Trophoblast cell (in vitro differentiated cells and primary cell): ENCODE data around the gene KIF26A.

Experiments
- DNase-seq, 2 donors: peaks; one replicate each; pipeline ENCODE4 v3.0.0-alpha.2; 2016
- H2AFZ ChIP-seq: 2 replicates; pipeline ENCODE4 v1.6.1; 2013; ENCODE audit warnings: low read length, moderate library complexity, mild to moderate bottlenecking; ENCODE audit not compliant: insufficient read depth, poor library complexity
- H2AK5ac ChIP-seq: 2 replicates; pipeline ENCODE4 v1.6.1; 2013; ENCODE audit warnings: mild to moderate bottlenecking, low read length
- H2BK120ac ChIP-seq: 2 replicates; pipeline ENCODE4 v1.6.1; 2013; ENCODE audit warnings: low read length, mild to moderate bottlenecking, moderate library complexity; ENCODE audit not compliant: insufficient read depth, poor library complexity
- H2BK12ac ChIP-seq: 2 replicates; pipeline ENCODE4 v1.6.1; 2013; ENCODE audit warnings: mild to moderate bottlenecking, low read length, moderate library complexity
- H2BK5ac ChIP-seq: 2 replicates; pipeline ENCODE4 v1.6.1; 2013; ENCODE audit warnings: low read length, low read depth, moderate library complexity, mild to moderate bottlenecking; ENCODE audit not compliant: poor library complexity
- H3K14ac ChIP-seq: 2 replicates; pipeline ENCODE4 v1.6.1; 2013; ENCODE audit warnings: mild to moderate bottlenecking, low read length
- H3K18ac ChIP-seq: 2 replicates; pipeline ENCODE4 v1.6.1; 2013; ENCODE audit warnings: mild to moderate bottlenecking, low read length
- H3K23ac ChIP-seq: 2 replicates; pipeline ENCODE4 v1.6.1; 2013; ENCODE audit warnings: low read length
- H3K27ac ChIP-seq: 2 replicates; pipeline ENCODE4 v1.5.1; 2013; ENCODE audit warnings: low read depth, mild to moderate bottlenecking, inconsistent platforms, low read length, moderate library complexity
- H3K27me3 ChIP-seq: 2 replicates; pipeline ENCODE4 v1.6.1; 2013; ENCODE audit warnings: inconsistent platforms, mild to moderate bottlenecking, low read length, moderate library complexity; ENCODE audit not compliant: insufficient read depth
- H3K36me3 ChIP-seq, 2 experiments: 1 replicate in 1 of 2; 2 replicates in 1 of 2; pipeline ENCODE4 v1.6.1; 2013; ENCODE audit warnings: low read length in 2 of 2, mild to moderate bottlenecking in 2 of 2, moderate library complexity in 1 of 2; ENCODE audit not compliant: insufficient read depth in 2 of 2, control insufficient read depth in 1 of 2
- H3K4ac ChIP-seq: 2 replicates; pipeline ENCODE4 v1.6.1; 2013; ENCODE audit warnings: low read depth, mild to moderate bottlenecking, low read length, moderate library complexity
- H3K4me1 ChIP-seq, 2 experiments: 1 replicate in 1 of 2; 2 replicates in 1 of 2; pipeline ENCODE4 v1.6.1; 2013; ENCODE audit warnings: low read length in 2 of 2, mild to moderate bottlenecking in 2 of 2, moderate library complexity in 1 of 2; ENCODE audit not compliant: insufficient read depth in 2 of 2, control insufficient read depth in 1 of 2
- H3K4me2 ChIP-seq: 2 replicates; pipeline ENCODE4 v1.6.1; 2013; ENCODE audit warnings: inconsistent platforms, mild to moderate bottlenecking, low read length, moderate library complexity
- H3K4me3 ChIP-seq: 2 replicates; pipeline ENCODE4 v1.5.1; 2013; ENCODE audit warnings: mild to moderate bottlenecking, low read depth, low read length, inconsistent platforms
- H3K79me1 ChIP-seq: one replicate; pipeline ENCODE4 v1.6.1; 2013; ENCODE audit warnings: low read length
- H3K79me2 ChIP-seq: 2 replicates; pipeline ENCODE4 v1.6.1; 2013; ENCODE audit warnings: low read length, mild to moderate bottlenecking; ENCODE audit not compliant: control insufficient read depth, insufficient read depth, poor library complexity
- H3K9ac ChIP-seq: 2 replicates; pipeline ENCODE4 v1.6.1; 2013; ENCODE audit warnings: mild to moderate bottlenecking, low read length
- H3K9me3 ChIP-seq: 2 replicates; pipeline ENCODE4 v1.6.1; 2013; ENCODE audit warnings: low read depth, mild to moderate bottlenecking, control low read depth, inconsistent platforms, low read length; ENCODE audit not compliant: insufficient read depth
- H4K12ac ChIP-seq: 2 replicates; pipeline ENCODE4 v1.6.1; 2013; ENCODE audit warnings: low read depth, mild to moderate bottlenecking, low read length, moderate library complexity
- H4K8ac ChIP-seq: 2 replicates; pipeline ENCODE4 v1.6.1; 2013; ENCODE audit warnings: low read depth, mild to moderate bottlenecking, low read length, moderate library complexity
- H4K91ac ChIP-seq: one replicate; pipeline ENCODE4 v1.6.1; 2013; ENCODE audit warnings: low read depth, mild to moderate bottlenecking, low read length, moderate library complexity
- WGBS: extraction: QIAGEN DNeasy Blood & Tissue Kit; methylation state at CpG from one replicate; pipeline ENCODE4 v1.1.7; 2013; ENCODE audit warnings: missing lambda C conversion rate; ENCODE audit not compliant: insufficient read length, insufficient coverage; ENCODE audit errors: extremely low coverage; 5-methylcytosine and 5-hydroxymethylcytosine counted together

The KIF26A gene

GRCh38 chr14:104220215-104221070, 82.1 kb downstream of the KIF26A start:
- H2BK12ac ChIP-seq = no peak overlapping the region
- H2AFZ ChIP-seq = no peak overlapping the region
- H3K18ac ChIP-seq = no peak overlapping the region
- H4K8ac ChIP-seq = no peak overlapping the region
- no peaks in the 10 kb centered on the region for H3K27me3 ChIP-seq
- H3K9me3 ChIP-seq = peaks cover 4% of the 10 kb centered on the region
- no peak overlapping the region for H2AK5ac ChIP-seq
- H2BK5ac ChIP-seq = no peak overlapping the region
- no peak for DNase-seq
- no peak overlapping the region for H4K12ac ChIP-seq
- H3K9ac ChIP-seq = no peak overlapping the region
- H3K14ac ChIP-seq = no peak overlapping the region
- no peaks in the 10 kb centered on the region for H3K79me1 ChIP-seq
- WGBS = no CpG with 5 or more reads among the region's 40 CpGs
- H3K36me3 ChIP-seq = no peaks in the 10 kb centered on the region
- no peaks in the 10 kb centered on the region for H3K4me1 ChIP-seq
- no peak overlapping the region for H4K91ac ChIP-seq
- H3K23ac ChIP-seq = no peak overlapping the region
- no peak overlapping the region for H3K4me3 ChIP-seq
- H3K79me2 ChIP-seq = no peaks in the 10 kb centered on the region
- no peak overlapping the region for H2BK120ac ChIP-seq
- H3K27ac ChIP-seq = no peak overlapping the region
- H3K4me2 ChIP-seq = no peak overlapping the region
- no peak overlapping the region for H3K4ac ChIP-seq

- H3K4me2 ChIP-seq = no peak overlapping the region
- H3K27me3 ChIP-seq = no peaks in the 10 kb centered on the region
- no peaks in the 10 kb centered on the region for H3K79me2 ChIP-seq
- no peaks in the 10 kb centered on the region for H3K36me3 ChIP-seq
- H2BK12ac ChIP-seq = no peak overlapping the region
- no peak overlapping the region for H2BK120ac ChIP-seq
- no peak overlapping the region for H3K27ac ChIP-seq
- H3K23ac ChIP-seq = no peak overlapping the region
- no peak overlapping the region for H2AFZ ChIP-seq
- no peak overlapping the region for H2AK5ac ChIP-seq
- no peak overlapping the region for H4K91ac ChIP-seq
- H3K18ac ChIP-seq = no peak overlapping the region
- no peak overlapping the region for H3K14ac ChIP-seq
- H3K9ac ChIP-seq = no peak overlapping the region
- no peak overlapping the region for H3K4ac ChIP-seq
- no peak for DNase-seq
- H4K8ac ChIP-seq = no peak overlapping the region
- no peak overlapping the region for H3K4me3 ChIP-seq
- H3K79me1 ChIP-seq = no peaks in the 10 kb centered on the region
- H4K12ac ChIP-seq = no peak overlapping the region
- H2BK5ac ChIP-seq = no peak overlapping the region
- no peaks in the 10 kb centered on the region for H3K4me1 ChIP-seq
- H3K9me3 ChIP-seq = peaks cover 2% of the 10 kb centered on the region
- no CpG with 5 or more reads among the region's 14 CpGs for WGBS
These were observed 82.8 kb downstream of the KIF26A start for GRCh38 chr14:104221071-104221625.

GRCh38 chr14:104221636-104222369, 83.4 kb downstream of the KIF26A start:
- Histone ChIP-seq H3K14ac (no peak overlapping the region), H3K23ac (no peak overlapping the region), H4K12ac (no peak overlapping the region), H2AK5ac (no peak overlapping the region), H3K4ac (no peak overlapping the region), H2BK5ac (no peak overlapping the region), H3K27ac (no peak overlapping the region), H3K9ac (no peak overlapping the region), H4K91ac (no peak overlapping the region), H3K18ac (no peak overlapping the region), H3K4me2 (no peak overlapping the region), H2BK120ac (no peak overlapping the region), H3K4me1 (no peaks in the 10 kb centered on the region), H3K4me3 (no peak overlapping the region), H3K27me3 (no peaks in the 10 kb centered on the region), H4K8ac (no peak overlapping the region), H3K79me2 (no peaks in the 10 kb centered on the region), H2AFZ (no peak overlapping the region), H3K79me1 (no peaks in the 10 kb centered on the region), H2BK12ac (no peak overlapping the region), H3K36me3 (no peaks in the 10 kb centered on the region), H3K9me3 (peaks cover 2% of the 10 kb centered on the region)
- DNase-seq = no peak
- no CpG with 5 or more reads among the region's 21 CpGs for WGBS

GRCh38 chr14:104222396-104223036, 84.1 kb downstream of the KIF26A start:
- no peaks in the 10 kb centered on the region for H3K27me3 ChIP-seq
- no CpG with 5 or more reads among the region's 11 CpGs for WGBS
- H4K12ac ChIP-seq = no peak overlapping the region

More at GRCh38 chr14:104222396-104223036, 84.1 kb downstream of the KIF26A start:
- no peak overlapping the region for H4K8ac ChIP-seq
- H3K14ac ChIP-seq = no peak overlapping the region
- no peak overlapping the region for H3K23ac ChIP-seq
- H3K9ac ChIP-seq = no peak overlapping the region
- H3K79me2 ChIP-seq = no peaks in the 10 kb centered on the region
- H3K79me1 ChIP-seq = no peaks in the 10 kb centered on the region
- H3K36me3 ChIP-seq = no peaks in the 10 kb centered on the region
- H3K4ac ChIP-seq = no peak overlapping the region
- no peak overlapping the region for H2AFZ ChIP-seq
- H2AK5ac ChIP-seq = no peak overlapping the region
- no peaks in the 10 kb centered on the region for H3K4me1 ChIP-seq
- H3K4me3 ChIP-seq = no peak overlapping the region
- H2BK120ac ChIP-seq = no peak overlapping the region
- no peak overlapping the region for H3K4me2 ChIP-seq
- no peak overlapping the region for H3K18ac ChIP-seq
- H2BK12ac ChIP-seq = no peak overlapping the region
- H3K27ac ChIP-seq = no peak overlapping the region
- no peak for DNase-seq
- H3K9me3 ChIP-seq = peaks cover 4% of the 10 kb centered on the region
- H2BK5ac ChIP-seq = no peak overlapping the region
- H4K91ac ChIP-seq = no peak overlapping the region
